SK-N-SH (cell line): Measurements from ENCODE around the gene UBE3B.

Experiments used
- CHD2 ChIP-seq: fragments of 150-350 bp; IDR thresholded peaks from 2 replicates; pipeline ENCODE4 v1.6.1; 2018; ENCODE audit warnings: low read length; ENCODE audit not compliant: partially characterized antibody
- EP300 ChIP-seq, 2 experiments: IDR thresholded peaks; 2 replicates each; pipeline versions ENCODE4 v1.4.0 to v1.6.1; 2012; ENCODE audit warnings: borderline replicate concordance in 1 of 2, low read depth in 1 of 2, low read length in 1 of 2
- NFIC ChIP-seq: IDR thresholded peaks from 2 replicates; pipeline ENCODE4 v1.4.0; 2012; ENCODE audit warnings: borderline replicate concordance
- RAD21 ChIP-seq: IDR thresholded peaks from 2 replicates; pipeline ENCODE4 v1.6.1; 2012; ENCODE audit warnings: mild to moderate bottlenecking, low read length
- SMC3 ChIP-seq: IDR thresholded peaks from 2 replicates; pipeline ENCODE4 v1.6.1; 2012; ENCODE audit warnings: low read depth, low read length, improper control_type of control experiment
- TAF1 ChIP-seq: IDR thresholded peaks from 2 replicates; pipeline ENCODE4 v1.6.1; 2012; ENCODE audit warnings: low read depth, mild to moderate bottlenecking, low read length, moderate library complexity, borderline replicate concordance
- YY1 ChIP-seq: IDR thresholded peaks from 2 replicates; pipeline ENCODE4 v1.4.0; 2012; ENCODE audit warnings: low read depth, mild to moderate bottlenecking
- ZBTB33 ChIP-seq: IDR thresholded peaks from 2 replicates; pipeline ENCODE4 v1.4.0; 2012; ENCODE audit warnings: low read depth, borderline replicate concordance
- TF ChIP-seq, protein P1 (sequence below): fragments of 200-600 bp; sonication (generic); IDR thresholded peaks from 2 replicates; pipeline ENCODE4 v1.6.1; 2017; ENCODE audit warnings: antibody characterized with exemption, mild to moderate bottlenecking, moderate library complexity
- TF ChIP-seq, protein P2 (sequence below): IDR thresholded peaks from 2 replicates; pipeline ENCODE4 v1.4.0; 2012; ENCODE audit warnings: low read depth
- TF ChIP-seq, protein P3 (sequence below): fragments of 150-350 bp; IDR thresholded peaks from 2 replicates; pipeline ENCODE4 v1.6.1; 2017; ENCODE audit warnings: antibody characterized with exemption, low read length, low read depth, borderline replicate concordance
- TF ChIP-seq, protein P4 (sequence below): IDR thresholded peaks from 2 replicates; pipeline ENCODE4 v1.6.1; 2012; ENCODE audit warnings: mild to moderate bottlenecking, low read depth, low read length, moderate library complexity
- TF ChIP-seq, protein P5 (sequence below): IDR thresholded peaks from 2 replicates; pipeline ENCODE4; 2012

DNA sequence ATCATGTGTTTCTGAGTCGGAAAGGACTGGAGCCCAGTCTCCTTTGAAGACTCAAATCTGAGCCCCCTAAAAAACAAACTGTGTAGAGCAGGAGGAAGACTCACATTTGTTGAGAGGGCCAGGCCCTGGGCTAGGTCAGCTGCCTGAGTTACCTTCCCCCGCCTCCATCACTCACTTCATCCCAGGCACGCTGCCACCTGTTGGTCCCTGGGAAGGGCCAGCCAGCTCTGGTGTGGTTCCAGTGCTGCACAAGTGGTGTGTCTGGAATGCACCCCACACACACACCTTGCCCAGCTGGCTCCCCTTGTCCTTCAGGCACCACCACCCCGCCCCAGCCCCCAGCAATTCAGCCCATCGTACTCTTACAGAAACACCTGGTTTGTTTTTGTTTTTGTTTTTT, 105.2 kb downstream of the UBE3B start:
- TF ChIP-seq YY1 = no peak
- TF ChIP-seq, protein P1, sequence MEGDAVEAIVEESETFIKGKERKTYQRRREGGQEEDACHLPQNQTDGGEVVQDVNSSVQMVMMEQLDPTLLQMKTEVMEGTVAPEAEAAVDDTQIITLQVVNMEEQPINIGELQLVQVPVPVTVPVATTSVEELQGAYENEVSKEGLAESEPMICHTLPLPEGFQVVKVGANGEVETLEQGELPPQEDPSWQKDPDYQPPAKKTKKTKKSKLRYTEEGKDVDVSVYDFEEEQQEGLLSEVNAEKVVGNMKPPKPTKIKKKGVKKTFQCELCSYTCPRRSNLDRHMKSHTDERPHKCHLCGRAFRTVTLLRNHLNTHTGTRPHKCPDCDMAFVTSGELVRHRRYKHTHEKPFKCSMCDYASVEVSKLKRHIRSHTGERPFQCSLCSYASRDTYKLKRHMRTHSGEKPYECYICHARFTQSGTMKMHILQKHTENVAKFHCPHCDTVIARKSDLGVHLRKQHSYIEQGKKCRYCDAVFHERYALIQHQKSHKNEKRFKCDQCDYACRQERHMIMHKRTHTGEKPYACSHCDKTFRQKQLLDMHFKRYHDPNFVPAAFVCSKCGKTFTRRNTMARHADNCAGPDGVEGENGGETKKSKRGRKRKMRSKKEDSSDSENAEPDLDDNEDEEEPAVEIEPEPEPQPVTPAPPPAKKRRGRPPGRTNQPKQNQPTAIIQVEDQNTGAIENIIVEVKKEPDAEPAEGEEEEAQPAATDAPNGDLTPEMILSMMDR = no peak
- no peak for TF ChIP-seq CHD2
- TF ChIP-seq, protein P2, sequence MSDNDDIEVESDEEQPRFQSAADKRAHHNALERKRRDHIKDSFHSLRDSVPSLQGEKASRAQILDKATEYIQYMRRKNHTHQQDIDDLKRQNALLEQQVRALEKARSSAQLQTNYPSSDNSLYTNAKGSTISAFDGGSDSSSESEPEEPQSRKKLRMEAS = no peak
- TF ChIP-seq ZBTB33 = no peak
- TF ChIP-seq, protein P3, sequence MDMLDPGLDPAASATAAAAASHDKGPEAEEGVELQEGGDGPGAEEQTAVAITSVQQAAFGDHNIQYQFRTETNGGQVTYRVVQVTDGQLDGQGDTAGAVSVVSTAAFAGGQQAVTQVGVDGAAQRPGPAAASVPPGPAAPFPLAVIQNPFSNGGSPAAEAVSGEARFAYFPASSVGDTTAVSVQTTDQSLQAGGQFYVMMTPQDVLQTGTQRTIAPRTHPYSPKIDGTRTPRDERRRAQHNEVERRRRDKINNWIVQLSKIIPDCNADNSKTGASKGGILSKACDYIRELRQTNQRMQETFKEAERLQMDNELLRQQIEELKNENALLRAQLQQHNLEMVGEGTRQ = no peak
- no peak; the same call in 1 of the 2 replicates for TF ChIP-seq RAD21
- TF ChIP-seq, protein P4, sequence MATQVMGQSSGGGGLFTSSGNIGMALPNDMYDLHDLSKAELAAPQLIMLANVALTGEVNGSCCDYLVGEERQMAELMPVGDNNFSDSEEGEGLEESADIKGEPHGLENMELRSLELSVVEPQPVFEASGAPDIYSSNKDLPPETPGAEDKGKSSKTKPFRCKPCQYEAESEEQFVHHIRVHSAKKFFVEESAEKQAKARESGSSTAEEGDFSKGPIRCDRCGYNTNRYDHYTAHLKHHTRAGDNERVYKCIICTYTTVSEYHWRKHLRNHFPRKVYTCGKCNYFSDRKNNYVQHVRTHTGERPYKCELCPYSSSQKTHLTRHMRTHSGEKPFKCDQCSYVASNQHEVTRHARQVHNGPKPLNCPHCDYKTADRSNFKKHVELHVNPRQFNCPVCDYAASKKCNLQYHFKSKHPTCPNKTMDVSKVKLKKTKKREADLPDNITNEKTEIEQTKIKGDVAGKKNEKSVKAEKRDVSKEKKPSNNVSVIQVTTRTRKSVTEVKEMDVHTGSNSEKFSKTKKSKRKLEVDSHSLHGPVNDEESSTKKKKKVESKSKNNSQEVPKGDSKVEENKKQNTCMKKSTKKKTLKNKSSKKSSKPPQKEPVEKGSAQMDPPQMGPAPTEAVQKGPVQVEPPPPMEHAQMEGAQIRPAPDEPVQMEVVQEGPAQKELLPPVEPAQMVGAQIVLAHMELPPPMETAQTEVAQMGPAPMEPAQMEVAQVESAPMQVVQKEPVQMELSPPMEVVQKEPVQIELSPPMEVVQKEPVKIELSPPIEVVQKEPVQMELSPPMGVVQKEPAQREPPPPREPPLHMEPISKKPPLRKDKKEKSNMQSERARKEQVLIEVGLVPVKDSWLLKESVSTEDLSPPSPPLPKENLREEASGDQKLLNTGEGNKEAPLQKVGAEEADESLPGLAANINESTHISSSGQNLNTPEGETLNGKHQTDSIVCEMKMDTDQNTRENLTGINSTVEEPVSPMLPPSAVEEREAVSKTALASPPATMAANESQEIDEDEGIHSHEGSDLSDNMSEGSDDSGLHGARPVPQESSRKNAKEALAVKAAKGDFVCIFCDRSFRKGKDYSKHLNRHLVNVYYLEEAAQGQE = no peak
- TF ChIP-seq EP300 (IDR thresholded peaks at IDR 0.05; ENCODE audit: borderline replicate concordance in 1 of 2, low read depth in 1 of 2, low read length in 1 of 2) = no peak
- no peak for TF ChIP-seq NFIC
- TF ChIP-seq, protein P5, sequence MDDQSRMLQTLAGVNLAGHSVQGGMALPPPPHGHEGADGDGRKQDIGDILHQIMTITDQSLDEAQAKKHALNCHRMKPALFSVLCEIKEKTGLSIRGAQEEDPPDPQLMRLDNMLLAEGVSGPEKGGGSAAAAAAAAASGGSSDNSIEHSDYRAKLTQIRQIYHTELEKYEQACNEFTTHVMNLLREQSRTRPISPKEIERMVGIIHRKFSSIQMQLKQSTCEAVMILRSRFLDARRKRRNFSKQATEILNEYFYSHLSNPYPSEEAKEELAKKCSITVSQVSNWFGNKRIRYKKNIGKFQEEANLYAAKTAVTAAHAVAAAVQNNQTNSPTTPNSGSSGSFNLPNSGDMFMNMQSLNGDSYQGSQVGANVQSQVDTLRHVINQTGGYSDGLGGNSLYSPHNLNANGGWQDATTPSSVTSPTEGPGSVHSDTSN = no peak
- TF ChIP-seq TAF1 = no peak
- no peak for TF ChIP-seq SMC3
